H1 (cell line): Measurements from ENCODE around the gene SNORC. TPM values are rescaled to one million over a fixed set of nuclear protein-coding genes. Genes with fewer than 3 reads are reported as not detected.

ENCODE experiments used
- CTCF ChIA-PET: fragments of 300-600 bp; sonication (Branson Sonifier 250); formaldehyde crosslinking; loops from one replicate; lab custom pipeline; 2021; ENCODE audit not compliant: partially characterized antibody; lab: Charles Lee
- POLR2A ChIA-PET: fragments of 300-600 bp; sonication (Branson Sonifier 250); formaldehyde crosslinking; loops from one replicate; lab custom pipeline; 2021; ENCODE audit warnings: inconsistent platforms; ENCODE audit not compliant: partially characterized antibody; lab: Charles Lee
- DNase-seq, 2 experiments: peaks; one replicate each; pipeline versions ENCODE4 v3.0.0 to v3.0.0-alpha.2; 2010 to 2022; ENCODE audit warnings: low spot score in 2 of 2, low read depth in 1 of 2, mixed read lengths in 1 of 2
- FAIRE-seq: peaks from 2 replicates; lab custom pipeline; 2011; peaks lifted over from hg19 to GRCh38; lab: Jason Lieb, UNC
- H2AFZ ChIP-seq: 2 replicates; pipeline ENCODE4 v1.8.1; 2012; ENCODE audit warnings: low read length, inconsistent platforms
- H2AK5ac ChIP-seq: 2 replicates; pipeline ENCODE4 v1.6.1; 2013; ENCODE audit warnings: low read depth, low read length
- H2BK120ac ChIP-seq: replicated peaks from 2 replicates; pipeline ENCODE3; 2013; ENCODE audit warnings: low read depth, low read length, inconsistent platforms
- H2BK12ac ChIP-seq: 2 replicates; pipeline ENCODE4 v1.6.1; 2013; ENCODE audit warnings: low read depth, low read length
- H2BK15ac ChIP-seq: 2 replicates; pipeline ENCODE4 v1.6.1; 2013; ENCODE audit warnings: low read length
- H2BK20ac ChIP-seq: 2 replicates; pipeline ENCODE4 v1.6.1; 2013; ENCODE audit warnings: low read length
- H2BK5ac ChIP-seq: 2 replicates; pipeline ENCODE4 v1.6.1; 2013; ENCODE audit warnings: low read depth, low read length
- H3K14ac ChIP-seq: 2 replicates; pipeline ENCODE4 v1.6.1; 2013; ENCODE audit warnings: inconsistent platforms; ENCODE audit not compliant: insufficient read length
- H3K18ac ChIP-seq: 2 replicates; pipeline ENCODE4 v1.6.1; 2013; ENCODE audit warnings: low read length; ENCODE audit errors: extremely low read depth
- H3K23ac ChIP-seq: 2 replicates; pipeline ENCODE4 v1.6.1; 2013; ENCODE audit warnings: inconsistent platforms; ENCODE audit not compliant: insufficient read length
- H3K23me2 ChIP-seq: 2 replicates; pipeline ENCODE4 v1.6.1; 2013; ENCODE audit warnings: low read depth, low read length
- H3K27ac ChIP-seq: 2 replicates; pipeline ENCODE4 v1.6.1; 2011; ENCODE audit warnings: low read depth, low read length, inconsistent platforms
- H3K27me3 ChIP-seq, 4 experiments: replicated peaks in 1 of 4; 1 replicate in 1 of 4; 2 replicates in 3 of 4; pipeline versions ENCODE4 v1.6.1 to v1.8.1; 2011 to 2013; ENCODE audit warnings: low read length in 3 of 4, mild to moderate bottlenecking in 3 of 4, inconsistent platforms in 2 of 4, mixed read lengths in 2 of 4, moderate library complexity in 1 of 4; ENCODE audit not compliant: control insufficient read depth in 3 of 4, insufficient read depth in 3 of 4; ENCODE audit errors: extremely low read depth in 1 of 4
- H3K36me3 ChIP-seq, 4 experiments: 2 replicates each; pipeline versions ENCODE4 v1.6.1 to v1.8.1; 2011 to 2013; ENCODE audit warnings: mild to moderate bottlenecking in 4 of 4, low read length in 3 of 4, moderate library complexity in 2 of 4, control low read depth in 1 of 4, inconsistent platforms in 1 of 4; ENCODE audit not compliant: insufficient read depth in 4 of 4, control insufficient read depth in 2 of 4
- H3K4ac ChIP-seq: replicated peaks from 2 replicates; pipeline ENCODE3; 2013; ENCODE audit warnings: low read length, low read depth, mixed read lengths, inconsistent platforms; ENCODE audit not compliant: insufficient read length
- H3K4me1 ChIP-seq, 4 experiments: replicated peaks in 1 of 4; 1 replicate in 1 of 4; 2 replicates in 3 of 4; pipeline versions ENCODE4 v1.6.1 to v1.8.1; 2011 to 2013; ENCODE audit warnings: low read length in 3 of 4, inconsistent platforms in 2 of 4, mixed read lengths in 1 of 4; ENCODE audit not compliant: insufficient read depth in 4 of 4, control insufficient read depth in 3 of 4
- H3K4me2 ChIP-seq, 2 experiments: 2 replicates each; pipeline versions ENCODE4 v1.6.1 to v1.8.1; 2011 to 2013; ENCODE audit warnings: low read depth in 2 of 2, low read length in 2 of 2, control low read depth in 1 of 2, inconsistent platforms in 1 of 2, mild to moderate bottlenecking in 1 of 2; ENCODE audit not compliant: insufficient read depth in 1 of 2
- H3K4me3 ChIP-seq, 4 experiments: fragments of 200-600, 300-600 bp in 1 of 4; sonication (generic), shearing (Covaris generic), sonication (Bioruptor Twin) in 1 of 4; 2 replicates each; pipeline versions ENCODE4 v1.5.1 to v1.8.1; 2011 to 2016; ENCODE audit warnings: low read length in 4 of 4, low read depth in 3 of 4, control low read depth in 2 of 4, inconsistent platforms in 2 of 4, mild to moderate bottlenecking in 2 of 4, mixed read lengths in 1 of 4, moderate library complexity in 1 of 4; ENCODE audit not compliant: insufficient read depth in 2 of 4; ENCODE audit errors: extremely low read depth in 1 of 4
- H3K56ac ChIP-seq: replicated peaks from 2 replicates; pipeline ENCODE3; 2013; ENCODE audit warnings: low read depth, mild to moderate bottlenecking, mixed read lengths, low read length, inconsistent platforms; ENCODE audit not compliant: insufficient read length
- H3K79me1 ChIP-seq: 2 replicates; pipeline ENCODE4 v1.6.1; 2013; ENCODE audit warnings: low read depth, low read length, control low read depth
- H3K79me2 ChIP-seq, 2 experiments: 2 replicates each; pipeline versions ENCODE4 v1.6.1 to v1.8.1; 2012 to 2013; ENCODE audit warnings: low read length in 2 of 2, mild to moderate bottlenecking in 2 of 2, inconsistent platforms in 1 of 2; ENCODE audit not compliant: insufficient read depth in 2 of 2, control insufficient read depth in 1 of 2
- H3K9ac ChIP-seq, 4 experiments: replicated peaks in 1 of 4; 1 replicate in 1 of 4; 2 replicates in 3 of 4; pipeline versions ENCODE4 v1.6.1 to v1.8.1; 2011 to 2013; ENCODE audit warnings: low read depth in 3 of 4, low read length in 3 of 4, control low read depth in 2 of 4, mild to moderate bottlenecking in 2 of 4, moderate library complexity in 2 of 4, inconsistent platforms in 1 of 4; ENCODE audit errors: extremely low read depth in 1 of 4
- H3K9me3 ChIP-seq, 2 experiments: 2 replicates each; pipeline versions ENCODE4 v1.6.1 to v1.8.1; 2012 to 2013; ENCODE audit warnings: mild to moderate bottlenecking in 2 of 2, moderate library complexity in 2 of 2, control low read depth in 1 of 2, inconsistent platforms in 1 of 2, low read depth in 1 of 2, low read length in 1 of 2, mixed read lengths in 1 of 2; ENCODE audit not compliant: insufficient read depth in 2 of 2
- H4K20me1 ChIP-seq, 2 experiments: replicated peaks in 1 of 2; 2 replicates each; pipeline versions ENCODE3 to v1.8.1; 2011 to 2013; ENCODE audit warnings: inconsistent platforms in 2 of 2, low read length in 2 of 2, mild to moderate bottlenecking in 1 of 2; ENCODE audit not compliant: insufficient read depth in 2 of 2, control insufficient read depth in 1 of 2
- H4K5ac ChIP-seq: 2 replicates; pipeline ENCODE4 v1.6.1; 2013; ENCODE audit warnings: low read length, low read depth, mixed read lengths, inconsistent platforms; ENCODE audit not compliant: insufficient read length
- H4K8ac ChIP-seq: 2 replicates; pipeline ENCODE4 v1.8.0; 2013; ENCODE audit warnings: mild to moderate bottlenecking, moderate library complexity, low read length, inconsistent platforms; ENCODE audit not compliant: insufficient read depth; ENCODE audit errors: extremely low read depth
- H4K91ac ChIP-seq: replicated peaks from 2 replicates; pipeline ENCODE3; 2013; ENCODE audit warnings: low read length, mixed read lengths, inconsistent platforms; ENCODE audit not compliant: insufficient read length
- EGR1 ChIP-seq: IDR thresholded peaks from 2 replicates; pipeline ENCODE4 v1.6.1; 2011; ENCODE audit warnings: low read depth, low read length, borderline replicate concordance
- GABPA ChIP-seq: IDR thresholded peaks from 2 replicates; pipeline ENCODE4 v1.6.1; 2011; ENCODE audit warnings: mild to moderate bottlenecking, low read length, moderate library complexity, borderline replicate concordance; ENCODE audit not compliant: insufficient read depth
- JUN ChIP-seq: IDR thresholded peaks from 2 replicates; pipeline ENCODE4 v1.6.1; 2011; ENCODE audit warnings: low read depth, mild to moderate bottlenecking, improper control_type of control experiment, low read length
- KDM1A ChIP-seq: fragments of 200-600, 300-600 bp; sonication (generic); IDR thresholded peaks from 2 replicates; pipeline ENCODE4 v1.7.1; 2016; ENCODE audit warnings: mild to moderate bottlenecking, low read length, borderline replicate concordance
- KDM4A ChIP-seq: IDR thresholded peaks from one replicate; pipeline ENCODE4 v1.7.1; 2012; ENCODE audit warnings: low read depth, mild to moderate bottlenecking, moderate library complexity, low read length, inconsistent platforms; ENCODE audit not compliant: severe bottlenecking
- PHF8 ChIP-seq: fragments of 200-600 bp; sonication (generic); conservative IDR thresholded peaks from 2 replicates; pipeline ENCODE4 v1.7.1; 2012; ENCODE audit warnings: low read depth, mild to moderate bottlenecking, inconsistent platforms, low read length, moderate library complexity
- RAD21 ChIP-seq, 2 experiments: IDR thresholded peaks in 1 of 2; conservative IDR thresholded peaks in 1 of 2; 2 replicates each; pipeline ENCODE4 v1.6.1; 2011; ENCODE audit warnings: low read depth in 2 of 2, low read length in 2 of 2, improper control_type of control experiment in 1 of 2, inconsistent platforms in 1 of 2, mild to moderate bottlenecking in 1 of 2, moderate library complexity in 1 of 2
- TAF1 ChIP-seq: IDR thresholded peaks from 2 replicates; pipeline ENCODE4 v1.6.1; 2011; ENCODE audit warnings: mild to moderate bottlenecking, low read depth, low read length
- YY1 ChIP-seq: IDR thresholded peaks from 2 replicates; pipeline ENCODE4 v1.6.1; 2011; ENCODE audit warnings: low read depth, mild to moderate bottlenecking, low read length
- WGBS, 2 experiments: shearing (Covaris generic) in 1 of 2; methylation state at CpG; one replicate each; pipeline versions ENCODE4 v1.1.6 to v1.1.7; 2013 to 2015; ENCODE audit warnings: low lambda C conversion rate in 2 of 2, mixed read lengths in 2 of 2, inconsistent platforms in 1 of 2, low coverage in 1 of 2, missing lambda C conversion rate in 1 of 2; ENCODE audit not compliant: insufficient replicate concordance in 2 of 2, insufficient coverage in 1 of 2, insufficient read length in 1 of 2; ENCODE audit errors: extremely low coverage in 1 of 2, missing lambda C conversion rate in 1 of 2; 5-methylcytosine and 5-hydroxymethylcytosine counted together
- polyA plus RNA-seq, 7 experiments: library from polyadenylated mRNA; depleted of rRNA in 3 of 7; stranded (reverse) in 5 of 7; unstranded in 2 of 7; fragments of >200 nt in 5 of 7; fragments of 200-250 nt in 2 of 7; gene quantifications; 1 replicate in 5 of 7; 2 replicates in 1 of 7; 4 replicates in 1 of 7; pipeline versions ENCODE4 v1.2.1 to v1.2.3, GENCODE V29; 2011 to 2013; ENCODE audit warnings: missing spikeins in 2 of 7, mixed read lengths in 2 of 7
- total RNA-seq: library from RNA; stranded (reverse); fragmentation: NEBNext Ultra II Directional; extraction: Animal tissue kit (Norgen Biotek cat#: 25700); gene quantifications from 2 replicates; pipeline ENCODE4 v1.2.1, GENCODE V29; 2021
- TF ChIP-seq, protein P1 (sequence below): IDR thresholded peaks from 2 replicates; pipeline ENCODE4 v1.6.1; 2012; ENCODE audit warnings: low read length, inconsistent platforms
- TF ChIP-seq, protein P2 (sequence below): IDR thresholded peaks from 2 replicates; pipeline ENCODE4 v1.6.1; 2011; ENCODE audit warnings: low read length, improper control_type of control experiment

Gene SNORC
- total and polyA plus RNA-seq, 2 of the 8 experiments (the other 6 are each of a cell fraction or from before 2014, with no cell fraction given), result 1.6 to 1.8 TPM

DNA sequence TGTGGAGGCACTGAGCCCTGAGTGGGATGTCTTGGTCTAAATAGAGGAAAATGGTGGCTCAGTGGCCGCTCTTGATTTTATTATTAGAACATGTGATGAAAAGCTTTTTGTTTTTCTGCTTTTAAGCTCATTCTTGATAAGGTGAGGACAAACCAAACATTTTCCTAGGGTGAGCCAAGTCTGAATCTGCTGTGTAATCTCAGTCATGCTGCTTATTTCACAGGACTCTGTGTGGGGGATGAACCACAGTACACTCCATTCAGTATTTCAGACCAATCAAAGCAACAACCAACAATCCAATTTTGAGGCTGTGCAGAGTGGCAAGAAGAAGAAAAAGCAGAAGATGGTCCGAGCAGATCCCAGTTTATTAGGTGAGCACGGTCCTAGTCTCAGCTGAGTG lies 20.0 kb upstream of the SNORC start:
- H3K27ac ChIP-seq, result no peak overlapping the region
- H2BK20ac ChIP-seq, result no peak overlapping the region
- no peaks in the 10 kb centered on the region for H3K79me1 ChIP-seq
- no peak overlapping the region for H3K56ac ChIP-seq
- no peak overlapping the region for H4K91ac ChIP-seq
- POLR2A ChIA-PET, result no interaction called here
- peaks cover 16 to 67% (median 40%) of the 10 kb centered on the region in 4 experiments for H3K36me3 ChIP-seq
- no peak overlapping the region for H2AFZ ChIP-seq
- H2AK5ac ChIP-seq, result no peak overlapping the region
- no peak overlapping the region for H3K23ac ChIP-seq
- H3K4me1 ChIP-seq, result no peaks in the 10 kb centered on the region
- no peaks in the 10 kb centered on the region for H3K27me3 ChIP-seq
- H3K4me2 ChIP-seq, result no peak overlapping the region
- no peak overlapping the region for H2BK5ac ChIP-seq
- no peak overlapping the region for H2BK15ac ChIP-seq
- CTCF ChIA-PET, result interaction anchor here (0.7 to 1.7 kb wide), 3 partner anchors 13 to 400 kb away, joined by 3 read pairs; no protein-coding TSS in a partner anchor
- no peaks in the 10 kb centered on the region for H3K23me2 ChIP-seq
- peaks cover 0 to 2% of the 10 kb centered on the region in 2 experiments for H4K20me1 ChIP-seq
- 85% methylated on average over 3 of the region's 3 CpGs; no CpG with 5 or more reads in 1 of the 2 experiments for WGBS, 2 experiments
- no peak overlapping the region for H2BK12ac ChIP-seq
- H3K9ac ChIP-seq, result no peak overlapping the region
- no peak overlapping the region for H2BK120ac ChIP-seq
- H4K5ac ChIP-seq, result no peak overlapping the region
- FAIRE-seq (no peak), DNase-seq (no peak)
- H3K14ac ChIP-seq, result no peak overlapping the region
- H4K8ac ChIP-seq, result no peak overlapping the region; the same call in 1 of the 2 replicates
- H3K4me3 ChIP-seq, result no peak overlapping the region
- no peaks in the 10 kb centered on the region for H3K79me2 ChIP-seq
- H3K4ac ChIP-seq, result no peak overlapping the region
- H3K9me3 ChIP-seq, result no peaks in the 10 kb centered on the region
- no peak overlapping the region for H3K18ac ChIP-seq
- TF ChIP-seq RAD21 (IDR thresholded peaks at IDR 0.05 in 1 of 2, conservative IDR thresholded peaks at IDR 0.05 in 1 of 2; ENCODE audit: low read depth in 2 of 2, low read length in 2 of 2) (no peak), YY1 (no peak), EGR1 (no peak), PHF8 (no peak), TAF1 (no peak), JUN (no peak), GABPA (no peak), KDM1A (no peak), KDM4A (no peak)
- TF ChIP-seq, protein P1, sequence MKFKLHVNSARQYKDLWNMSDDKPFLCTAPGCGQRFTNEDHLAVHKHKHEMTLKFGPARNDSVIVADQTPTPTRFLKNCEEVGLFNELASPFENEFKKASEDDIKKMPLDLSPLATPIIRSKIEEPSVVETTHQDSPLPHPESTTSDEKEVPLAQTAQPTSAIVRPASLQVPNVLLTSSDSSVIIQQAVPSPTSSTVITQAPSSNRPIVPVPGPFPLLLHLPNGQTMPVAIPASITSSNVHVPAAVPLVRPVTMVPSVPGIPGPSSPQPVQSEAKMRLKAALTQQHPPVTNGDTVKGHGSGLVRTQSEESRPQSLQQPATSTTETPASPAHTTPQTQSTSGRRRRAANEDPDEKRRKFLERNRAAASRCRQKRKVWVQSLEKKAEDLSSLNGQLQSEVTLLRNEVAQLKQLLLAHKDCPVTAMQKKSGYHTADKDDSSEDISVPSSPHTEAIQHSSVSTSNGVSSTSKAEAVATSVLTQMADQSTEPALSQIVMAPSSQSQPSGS, result no peak
- TF ChIP-seq, protein P2, sequence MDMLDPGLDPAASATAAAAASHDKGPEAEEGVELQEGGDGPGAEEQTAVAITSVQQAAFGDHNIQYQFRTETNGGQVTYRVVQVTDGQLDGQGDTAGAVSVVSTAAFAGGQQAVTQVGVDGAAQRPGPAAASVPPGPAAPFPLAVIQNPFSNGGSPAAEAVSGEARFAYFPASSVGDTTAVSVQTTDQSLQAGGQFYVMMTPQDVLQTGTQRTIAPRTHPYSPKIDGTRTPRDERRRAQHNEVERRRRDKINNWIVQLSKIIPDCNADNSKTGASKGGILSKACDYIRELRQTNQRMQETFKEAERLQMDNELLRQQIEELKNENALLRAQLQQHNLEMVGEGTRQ, result no peak
